Heart right ventricle (tissue), 16 donors: ENCODE measurements around the gene OR10H5. TPM values are rescaled to one million over a fixed set of nuclear protein-coding genes. Genes with fewer than 3 reads are reported as not detected.

Source experiments
- ATAC-seq, 8 donors: fragments of 200-7000 bp; cut with Tn5 transposase; one replicate each; pipeline ENCODE4 v1.9.1; 2020; ENCODE audit warnings: mild to moderate bottlenecking in 8 of 8, moderate library complexity in 8 of 8, moderate number of reproducible peaks in 1 of 8
- DNase-seq, 2 donors: peaks; one replicate each; pipeline ENCODE4 v3.0.0-alpha.2; 2020
- H3K27ac ChIP-seq, 10 donors: fragments of 200-600 bp; sonication (generic) in 2 of 10; one replicate each; pipeline versions ENCODE4 v1.5.0 to v1.8.0; 2020 to 2022; ENCODE audit warnings: mild to moderate bottlenecking in 3 of 10
- H3K27me3 ChIP-seq, 7 donors: fragments of 200-600 bp; one replicate each; pipeline ENCODE4 v1.8.0; 2021 to 2022; ENCODE audit warnings: mild to moderate bottlenecking in 2 of 7
- H3K36me3 ChIP-seq, 9 donors: fragments of 200-600 bp; sonication (generic) in 1 of 9; one replicate each; pipeline versions ENCODE4 v1.5.0 to v1.8.0; 2020 to 2022; ENCODE audit warnings: mild to moderate bottlenecking in 2 of 9
- H3K4me1 ChIP-seq, 9 donors: fragments of 200-600 bp; sonication (generic) in 1 of 9; one replicate each; pipeline versions ENCODE4 v1.5.0 to v1.8.0; 2020 to 2022; ENCODE audit warnings: mild to moderate bottlenecking in 4 of 9
- H3K4me3 ChIP-seq, 10 donors: fragments of 200-600 bp; sonication (generic) in 2 of 10; one replicate each; pipeline versions ENCODE4 v1.5.0 to v1.8.0; 2020 to 2022; ENCODE audit warnings: mild to moderate bottlenecking in 7 of 10, moderate library complexity in 2 of 10
- H3K9me3 ChIP-seq, 11 donors: fragments of 200-600 bp in 10 of 11; sonication (generic) in 2 of 11; one replicate each; pipeline versions ENCODE4 v1.5.0 to v1.8.0; 2013 to 2022; ENCODE audit warnings: mild to moderate bottlenecking in 2 of 11, control low read depth in 1 of 11, moderate library complexity in 1 of 11
- WGBS, 2 donors: extraction: QIAGEN DNeasy Blood & Tissue Kit; methylation state at CpG; one replicate each; pipeline ENCODE4 v1.1.7; 2013; ENCODE audit warnings: inconsistent platforms in 1 of 2; 5-methylcytosine and 5-hydroxymethylcytosine counted together
- intact Hi-C, 10 donors: fragments of 100-400 bp; cut with DNase I; formaldehyde crosslinking; loops; one replicate each; pipeline versions ENCODE4 v1.11.1 to v1.14.2; 2022
- polyA plus RNA-seq, 2 donors: library from polyadenylated mRNA; stranded (reverse); fragments of 200-250 nt; gene quantifications; one replicate each; pipeline ENCODE4 v1.2.3, GENCODE V29; 2013
- total RNA-seq, 10 donors: library from RNA; stranded (reverse); fragmentation: NEBNext Ultra II Directional in 3 of 10; extraction: Animal tissue kit (Norgen Biotek cat#: 25700) in 3 of 10; gene quantifications; one replicate each; pipeline versions ENCODE4 v1.2.1 to v1.2.4, GENCODE V29; 2021 to 2023
- TF ChIP-seq, protein P1 (sequence below), 9 donors: fragments of 200-600 bp; sonication (generic) in 2 of 9; IDR thresholded peaks; one replicate each; pipeline versions ENCODE4 v1.5.0 to v1.8.0; 2021 to 2022; ENCODE audit warnings: antibody characterized with exemption in 9 of 9, mild to moderate bottlenecking in 5 of 9, moderate library complexity in 1 of 9
- donor health status: Arrhythmogenic right ventricular cardiomyopathy.
- donor health status: ischemic (EF 13 %, LVEDD 7.1; RV severe dilation, severe dysfunction).
- donor health status: healthy with polysubstance abuse.
- donor health status: DM: no; HTN: yes; CAD: no.
- donor health status: DM: no; HTN: no; CAD: no.
- donor health status: ischemic (EF 25% LVEDD 6.9; RV normal size, moderate dysfunction).
- donor health status: ischemic (EF 25% LVEDD 5.7; RV mildly dilated, moderate dysfunction).
- donor health status: healthy.
- donor health status: DM: yes; HTN: yes; CAD: no.
- donor health status: Ischemic cardiomyopathy.
- donor health status: ischemic (EF 35%, LVEDD 5.7; RV mildly dilated, moderate dysfunction).
- donor health status: nonischemic (EF 11% LVEDD 7.7; RV severe dilation, severe dysfunction).
- donor health status: DM: yes; HTN: yes; CAD: no.
- donor health status: PGD.
- donor health status: ischemic (EF 29% LVEDD 5.4; RV normal size, mild dysfunction).
- donor health status: nonischemic (EF 23%, LVEDD 6.1; RV moderate dilation, normal function).

Gene OR10H5
- total and polyA plus RNA-seq, 12 donors = not detected

DNA sequence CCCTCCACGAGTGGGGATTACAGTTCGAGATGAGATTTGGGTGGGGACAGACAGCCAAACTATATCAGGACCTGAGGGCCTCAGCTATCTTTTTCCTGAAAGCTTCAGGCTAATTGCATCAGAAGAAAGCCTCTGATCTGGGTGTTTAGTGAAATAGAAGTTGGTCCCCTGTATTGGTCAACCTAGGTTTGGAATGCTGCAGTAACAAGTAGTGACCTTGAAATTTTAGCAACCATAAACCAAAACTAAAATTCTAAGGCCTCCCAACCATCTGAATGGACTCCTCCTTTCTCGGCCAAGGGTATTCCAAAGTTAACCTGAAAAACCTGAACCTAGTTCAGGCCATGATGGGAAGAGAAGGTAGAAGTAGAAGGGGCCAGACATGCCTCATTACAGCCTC is 62.9 kb downstream of the OR10H5 start:
- TF ChIP-seq, protein P1, sequence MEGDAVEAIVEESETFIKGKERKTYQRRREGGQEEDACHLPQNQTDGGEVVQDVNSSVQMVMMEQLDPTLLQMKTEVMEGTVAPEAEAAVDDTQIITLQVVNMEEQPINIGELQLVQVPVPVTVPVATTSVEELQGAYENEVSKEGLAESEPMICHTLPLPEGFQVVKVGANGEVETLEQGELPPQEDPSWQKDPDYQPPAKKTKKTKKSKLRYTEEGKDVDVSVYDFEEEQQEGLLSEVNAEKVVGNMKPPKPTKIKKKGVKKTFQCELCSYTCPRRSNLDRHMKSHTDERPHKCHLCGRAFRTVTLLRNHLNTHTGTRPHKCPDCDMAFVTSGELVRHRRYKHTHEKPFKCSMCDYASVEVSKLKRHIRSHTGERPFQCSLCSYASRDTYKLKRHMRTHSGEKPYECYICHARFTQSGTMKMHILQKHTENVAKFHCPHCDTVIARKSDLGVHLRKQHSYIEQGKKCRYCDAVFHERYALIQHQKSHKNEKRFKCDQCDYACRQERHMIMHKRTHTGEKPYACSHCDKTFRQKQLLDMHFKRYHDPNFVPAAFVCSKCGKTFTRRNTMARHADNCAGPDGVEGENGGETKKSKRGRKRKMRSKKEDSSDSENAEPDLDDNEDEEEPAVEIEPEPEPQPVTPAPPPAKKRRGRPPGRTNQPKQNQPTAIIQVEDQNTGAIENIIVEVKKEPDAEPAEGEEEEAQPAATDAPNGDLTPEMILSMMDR (IDR thresholded peaks at IDR 0.05) = no peak
- 65 to 74% methylated on average over 3 of the region's 3 CpGs for WGBS, 2 donors
- ATAC-seq (no peak), DNase-seq (no peak)
- peaks cover 0 to 12% (median 4%) of the 10 kb centered on the region in 7 donors for H3K27me3 ChIP-seq
- no peaks in the 10 kb centered on the region for H3K4me1 ChIP-seq
- H3K9me3 ChIP-seq = peaks cover 0 to 12% (median 0%) of the 10 kb centered on the region in 11 donors
- no peak overlapping the region for H3K27ac ChIP-seq
- no peak overlapping the region for H3K4me3 ChIP-seq
- intact Hi-C loops = no loop called here
- no peaks in the 10 kb centered on the region for H3K36me3 ChIP-seq

Other genes with a start within 250 kb of the OR10H5 start
- not detected for gene CYP4F8, start 172.4 kb upstream of the OR10H5 start, total RNA-seq
- not detected for gene CYP4F8, start 172.4 kb upstream of the OR10H5 start, polyA plus RNA-seq
- gene CYP4F3, start 146.8 kb upstream of the OR10H5 start, total RNA-seq = 1 to 10 TPM in 2 of 10 donors, under 1 TPM in 6, not detected in 2; 0.04 to 1.8 (median 0.64) TPM
- under 1 TPM; 0.01 to 0.07 TPM for gene CYP4F3, start 146.8 kb upstream of the OR10H5 start, polyA plus RNA-seq
- gene CYP4F12, start 114.6 kb upstream of the OR10H5 start, total RNA-seq = 1 to 10 TPM in 9 of 10 donors, under 1 TPM in 1; 0.92 to 6.8 (median 2.7) TPM
- gene CYP4F12, start 114.6 kb upstream of the OR10H5 start, polyA plus RNA-seq = 10 to 100 TPM in 1 of 2 donors, 1 to 10 TPM in 1; 1.7 to 17.3 TPM
- not detected for gene OR10H2, start 59.6 kb upstream of the OR10H5 start, total RNA-seq
- gene OR10H2, start 59.6 kb upstream of the OR10H5 start, polyA plus RNA-seq = not detected
- gene OR10H3, start 49.7 kb upstream of the OR10H5 start, total RNA-seq = not detected
- not detected for gene OR10H3, start 49.7 kb upstream of the OR10H5 start, polyA plus RNA-seq
- gene OR10H1, start 28.0 kb downstream of the OR10H5 start, total RNA-seq = not detected
- not detected for gene OR10H1, start 28.0 kb downstream of the OR10H5 start, polyA plus RNA-seq
- gene CYP4F2, start 110.4 kb downstream of the OR10H5 start, total RNA-seq = not detected
- gene CYP4F2, start 110.4 kb downstream of the OR10H5 start, polyA plus RNA-seq = not detected
- 1 to 10 TPM in 2 of 10 donors, under 1 TPM in 5, not detected in 3; 0.09 to 2.1 (median 0.80) TPM for gene CYP4F11, start 146.9 kb downstream of the OR10H5 start, total RNA-seq
- gene CYP4F11, start 146.9 kb downstream of the OR10H5 start, polyA plus RNA-seq = under 1 TPM in 1 of 2 donors, not detected in 1; 0.22 TPM
- gene OR10H4, start 161.3 kb downstream of the OR10H5 start, total RNA-seq = not detected
- not detected for gene OR10H4, start 161.3 kb downstream of the OR10H5 start, polyA plus RNA-seq